Left colon (tissue), 2 donors: ENCODE measurements around the gene TMEM253. TPM values are rescaled to one million over a fixed set of nuclear protein-coding genes. Genes with fewer than 3 reads are reported as not detected.

Experiments used
- ATAC-seq: fragments of 200-7000 bp; cut with Tn5 transposase; one replicate; pipeline ENCODE4 v1.9.1; 2020; ENCODE audit warnings: mild to moderate bottlenecking, moderate library complexity
- DNase-seq, 2 donors: peaks; one replicate each; pipeline ENCODE4 v3.0.0-alpha.2; 2020
- intact Hi-C, 2 donors: fragments of 100-400 bp; cut with DNase I in 1 of 2; cut with micrococcal nuclease in 1 of 2; formaldehyde crosslinking; loops; one replicate each; pipeline versions ENCODE4 v1.11.2 to v1.14.0; 2022; cut with DNase I, micrococcal nuclease
- total RNA-seq, 2 donors: library from RNA; stranded (reverse); fragmentation: NEBNext Ultra II Directional; extraction: Animal tissue kit (Norgen Biotek cat#: 25700); gene quantifications; one replicate each; pipeline ENCODE4 v1.2.1, GENCODE V29; 2021
- donor health status: DM: no; HTN: no; CAD: no.
- donor health status: DM: yes; HTN: yes; CAD: no.

The TMEM253 gene
- total RNA-seq, 2 donors from 2014 or later = 37.5 to 46.8 TPM

DNA sequence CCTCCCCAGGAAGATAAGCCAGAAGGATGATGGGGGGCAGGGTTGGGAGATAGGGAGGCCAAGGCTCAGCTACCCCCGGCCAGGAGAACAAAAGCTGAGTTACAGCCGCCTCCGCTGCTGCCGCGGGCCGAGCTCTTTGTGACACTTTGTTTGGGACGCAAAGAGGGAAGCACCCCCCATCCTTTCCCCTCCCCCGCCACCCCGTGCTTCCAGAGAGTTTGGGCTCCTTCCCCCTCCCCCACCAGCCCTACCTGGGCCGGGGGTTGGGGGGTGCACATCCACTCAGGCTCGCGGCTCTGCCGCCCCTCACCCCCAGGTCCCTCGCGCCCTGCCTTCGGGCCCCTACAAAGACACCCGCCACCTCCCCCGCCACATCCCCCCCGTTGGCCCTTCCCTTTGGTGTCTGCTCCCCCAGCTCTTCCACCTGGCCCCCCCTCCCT lies 3.2 kb upstream of the TMEM253 start:
- DNase-seq (peak; percentile 46 to 69), ATAC-seq (peak; percentile 6)
- intact Hi-C loops = loop anchor here (5.0 to 10.0 kb wide), 2 partner anchors 75 to 83 kb away; no protein-coding TSS in a partner anchor

DNA sequence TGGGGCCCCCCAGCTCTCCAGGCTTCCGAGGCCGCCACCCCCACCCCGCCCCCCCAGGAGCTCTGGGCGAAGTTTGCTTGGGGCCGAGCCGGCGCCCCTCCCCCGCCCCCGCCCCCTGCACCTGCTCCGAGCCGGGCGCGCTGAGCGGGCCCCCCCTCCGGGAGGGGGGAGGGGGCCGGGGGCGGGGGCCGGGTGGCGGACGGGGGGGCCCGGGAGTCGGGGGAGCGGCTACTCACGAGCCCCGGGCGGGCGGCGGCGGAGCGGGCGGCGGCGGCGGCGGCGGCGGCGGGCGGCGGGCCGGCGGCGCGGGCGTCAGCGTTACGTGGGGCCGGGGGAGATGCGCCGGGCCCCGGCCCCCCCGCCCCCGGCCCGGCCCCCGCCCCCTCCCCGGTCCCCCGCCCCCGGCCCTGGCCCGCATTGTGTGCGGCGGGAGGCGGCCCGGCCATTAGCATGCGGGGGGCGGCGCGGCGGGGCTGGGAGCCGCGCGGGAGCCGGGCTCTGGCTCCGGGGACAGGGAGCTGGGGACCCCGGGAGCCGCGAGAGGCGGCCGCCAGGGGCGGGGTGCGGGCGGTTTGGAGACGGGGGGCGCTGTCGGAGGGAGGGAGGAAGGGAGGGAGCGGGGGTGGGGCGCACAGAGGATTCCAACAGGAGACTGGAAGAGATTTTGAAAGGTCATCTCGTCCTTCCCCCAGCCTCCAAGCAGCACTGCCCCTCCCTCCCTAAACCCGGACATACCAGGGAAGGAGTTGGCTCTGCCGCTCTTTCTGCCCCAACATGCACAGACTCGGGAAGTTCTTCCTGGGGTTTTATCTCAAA lies 2.6 kb upstream of the TMEM253 start, which contains the start of gene ZNF219:
ZNF219 (minus strand) TSS at position 580 of the 816 bp plus-strand sequence. CDS start 5,064 bp downstream, outside the sequence.
- intact Hi-C loops = loop anchor here (5.0 to 10.0 kb wide), 2 partner anchors 76 to 83 kb away; no protein-coding TSS in a partner anchor
- ATAC-seq = peak; percentile 42
- DNase-seq = peak; percentile 79 to 80

GRCh38 chr14:21098892-21099595 lies 1.8 kb upstream of the TMEM253 start:
- no peak for ATAC-seq
- intact Hi-C loops = loop anchor here (5.0 to 10.0 kb wide), 2 partner anchors 77 to 84 kb away; no protein-coding TSS in a partner anchor
- no peak for DNase-seq

GRCh38 chr14:21099596-21099985 lies 1.3 kb upstream of the TMEM253 start:
- DNase-seq (no peak), ATAC-seq (no peak)
- intact Hi-C loops = loop anchor here (5.0 to 10.0 kb wide), 2 partner anchors 77 to 85 kb away; no protein-coding TSS in a partner anchor

- intact Hi-C loops = no loop called here
- ATAC-seq (no peak), DNase-seq (no peak)
These were observed 1.0 kb downstream of the TMEM253 start for GRCh38 chr14:21101802-21102413.

DNA sequence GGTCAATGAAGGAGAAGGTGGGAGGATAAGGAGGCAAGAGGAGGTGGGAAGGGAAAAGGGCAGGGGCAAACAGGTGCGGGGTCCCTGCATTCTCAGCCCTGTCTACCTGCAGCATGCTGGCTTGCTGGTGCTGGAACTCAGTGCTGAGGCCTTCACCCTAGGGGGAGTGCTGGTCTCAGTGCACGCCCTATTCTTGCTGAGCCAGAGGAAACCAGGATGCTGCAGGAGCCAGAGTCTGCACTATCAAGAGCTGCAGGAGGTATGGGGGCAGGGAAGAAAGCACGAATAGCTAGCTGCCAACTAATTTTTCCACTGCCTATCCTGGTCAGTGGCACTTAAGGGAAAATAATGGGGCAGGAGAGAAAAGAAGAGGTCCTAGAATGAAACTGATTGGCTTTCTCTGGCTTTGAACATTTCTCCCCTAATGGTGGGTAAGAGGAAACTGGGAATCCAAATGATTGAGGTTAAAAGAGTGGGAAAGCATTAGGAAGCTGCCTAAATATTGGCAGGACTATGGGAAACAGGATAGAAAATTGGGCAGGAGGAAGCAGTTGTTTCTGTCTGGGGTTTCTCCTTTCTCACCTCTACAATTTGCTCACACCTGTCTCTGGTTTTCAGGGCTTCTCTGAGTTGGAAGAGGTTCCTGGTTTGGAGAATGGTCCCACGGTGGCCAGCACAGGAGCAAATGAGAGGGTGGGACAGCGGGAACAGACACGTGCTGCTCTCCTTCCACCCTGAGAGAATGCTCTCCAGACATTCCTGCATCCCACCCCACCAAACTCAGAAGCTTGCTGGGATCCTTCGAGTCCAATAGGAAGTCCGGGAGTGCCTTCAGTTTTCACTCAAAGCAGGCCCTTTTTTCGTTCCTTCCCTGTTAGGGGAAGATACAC lies 1.9 kb downstream of the TMEM253 start:
- ATAC-seq (peak; percentile 15), DNase-seq (peak; percentile 52 to 73)
- intact Hi-C loops = no loop called here

GRCh38 chr14:21103411-21103709 lies 2.5 kb downstream of the TMEM253 start:
- intact Hi-C loops = no loop called here
- no peak for DNase-seq
- ATAC-seq = no peak

DNA sequence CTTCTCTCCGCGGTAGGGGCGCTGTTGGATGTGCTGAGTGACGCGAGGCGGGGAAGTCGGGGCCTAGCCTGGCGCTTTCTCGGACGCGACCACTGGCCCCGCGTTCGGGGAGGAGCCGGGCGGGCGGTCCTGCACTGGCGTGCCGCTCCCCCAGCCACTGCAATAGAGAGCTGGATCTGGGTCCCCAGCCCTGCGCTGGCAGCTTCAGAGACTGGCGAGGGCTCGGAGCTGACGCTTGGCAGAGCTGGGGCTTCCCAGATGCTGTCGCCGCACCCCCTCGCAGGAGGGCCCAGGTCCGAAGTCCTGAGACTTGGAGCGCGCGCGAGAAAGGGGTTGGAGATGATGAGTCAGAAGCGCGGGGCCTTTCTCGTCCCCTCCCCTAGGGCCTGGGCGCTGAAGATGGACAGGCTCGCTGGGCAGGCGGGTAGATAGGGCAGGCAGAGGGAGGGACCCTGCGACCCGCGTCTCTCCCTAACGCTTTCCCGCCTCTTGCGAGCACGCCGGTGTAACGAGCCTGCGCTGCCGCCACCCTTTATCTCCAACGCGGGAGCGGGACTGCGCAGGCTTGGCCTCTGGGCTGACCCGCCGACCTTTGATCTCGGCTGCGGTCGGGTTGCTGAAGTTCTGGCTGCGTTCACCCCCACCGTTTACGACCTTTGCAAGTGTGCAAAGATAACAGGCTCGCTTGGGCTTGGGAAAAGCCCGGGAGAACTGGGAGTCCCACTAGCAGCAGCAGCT lies 3.0 kb downstream of the TMEM253 start:
- intact Hi-C loops = no loop called here

DNA sequence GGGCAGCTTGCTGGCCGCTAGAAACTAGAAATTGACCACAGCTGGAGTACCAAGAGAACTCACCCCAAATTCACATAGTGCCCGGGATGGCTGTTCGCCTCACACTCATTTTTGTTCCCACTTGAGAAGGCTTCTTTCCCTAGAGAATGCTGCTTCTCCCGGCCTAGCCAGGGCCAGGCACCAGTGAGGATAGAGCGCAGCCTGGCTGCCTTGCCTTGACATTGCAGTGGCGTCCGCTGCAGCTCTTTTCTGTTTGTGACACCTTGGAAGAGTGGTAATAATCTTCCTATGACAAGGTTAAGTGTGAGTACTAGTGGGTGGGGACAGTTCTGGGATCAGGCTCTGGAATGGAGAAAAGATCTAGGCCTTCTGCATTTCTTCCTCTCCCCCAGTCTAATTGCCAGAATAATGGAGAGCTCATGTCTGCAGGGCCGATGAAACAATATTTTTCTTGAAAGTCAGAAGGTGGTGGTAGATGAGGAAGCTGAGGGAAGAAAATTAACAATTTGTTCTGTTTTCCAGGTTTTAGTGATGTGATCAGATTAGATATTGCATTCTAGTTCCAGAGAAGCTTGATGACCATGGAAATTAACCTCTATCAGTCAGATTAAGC lies 3.7 kb downstream of the TMEM253 start:
- intact Hi-C loops = loop anchor here in 1 of 2 donors (5.0 kb wide), 2 partner anchors 37 to 92 kb away; no protein-coding TSS in a partner anchor
- DNase-seq (peak; percentile 84), ATAC-seq (peak; percentile 62)

More for the DNA sequence above, 3.0 kb downstream of the TMEM253 start:
- peak; percentile 97 for DNase-seq
- peak; percentile 75 for ATAC-seq

- intact Hi-C loops = loop anchor here in 1 of 2 donors (5.0 kb wide), 2 partner anchors 38 to 93 kb away; no protein-coding TSS in a partner anchor
These were observed 4.2 kb downstream of the TMEM253 start for GRCh38 chr14:21105095-21105494.

DNA sequence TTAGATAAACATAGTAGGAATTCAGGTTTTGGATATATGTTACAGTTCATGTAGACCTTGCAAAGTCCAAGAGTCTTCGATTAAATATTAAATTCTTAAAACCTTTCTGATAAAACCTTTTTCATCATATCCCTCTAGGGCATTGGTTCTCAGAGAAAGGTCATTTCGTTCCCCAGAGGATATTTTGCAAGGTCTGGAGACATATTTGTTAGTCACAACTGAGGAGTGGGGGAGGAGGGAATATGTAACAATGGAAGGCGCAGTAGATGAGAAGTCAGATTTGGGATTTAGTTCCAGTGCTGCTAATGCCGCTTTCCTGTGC lies 5.3 kb downstream of the TMEM253 start:
- intact Hi-C loops = loop anchor here in 1 of 2 donors (5.0 kb wide), 2 partner anchors 39 to 94 kb away; no protein-coding TSS in a partner anchor
- DNase-seq = no peak
- ATAC-seq = no peak

More at GRCh38 chr14:21105095-21105494, 4.2 kb downstream of the TMEM253 start:
- no peak for ATAC-seq
- no peak for DNase-seq

DNA sequence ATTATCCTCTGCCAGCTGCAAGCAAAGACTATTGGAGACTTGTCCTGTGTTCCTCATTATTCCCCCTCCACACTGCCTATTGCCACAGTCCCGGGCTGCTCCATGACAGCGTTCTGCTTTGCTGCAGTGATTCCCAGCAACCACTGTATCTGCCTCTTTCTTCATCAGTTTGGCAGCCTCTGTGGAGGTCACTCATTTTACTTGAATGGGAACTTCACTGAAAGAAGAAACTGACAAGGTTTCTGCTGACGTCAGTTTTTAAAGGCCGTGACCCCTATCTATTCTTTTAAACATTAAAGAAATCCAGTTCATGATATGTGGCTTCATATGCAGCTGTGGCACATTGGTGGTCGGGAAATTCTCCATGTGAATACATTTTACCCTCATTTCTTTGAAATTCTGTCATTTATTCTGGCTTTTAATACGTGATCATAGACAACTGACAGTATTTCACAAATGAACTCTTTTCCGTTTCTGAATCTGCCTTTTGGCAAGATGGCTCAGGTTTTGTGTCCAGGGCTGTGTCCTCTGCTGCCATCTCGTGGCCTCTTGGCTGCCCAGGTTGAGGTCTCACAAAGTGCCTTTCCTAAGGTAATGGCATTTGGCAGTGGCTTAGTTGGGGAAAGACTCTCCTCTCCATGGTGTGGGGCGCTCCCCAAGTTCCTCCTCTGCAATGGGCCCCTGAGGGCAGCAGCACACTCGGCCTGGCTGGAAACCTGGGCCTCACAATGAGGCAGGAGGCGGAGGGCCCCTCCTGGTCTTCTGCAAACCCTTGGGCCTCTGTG lies 5.8 kb downstream of the TMEM253 start:
- DNase-seq (peak; percentile 81 to 90), ATAC-seq (peak; percentile 12)
- intact Hi-C loops = loop anchor here in 1 of 2 donors (5.0 kb wide), 2 partner anchors 39 to 94 kb away; no protein-coding TSS in a partner anchor

DNA sequence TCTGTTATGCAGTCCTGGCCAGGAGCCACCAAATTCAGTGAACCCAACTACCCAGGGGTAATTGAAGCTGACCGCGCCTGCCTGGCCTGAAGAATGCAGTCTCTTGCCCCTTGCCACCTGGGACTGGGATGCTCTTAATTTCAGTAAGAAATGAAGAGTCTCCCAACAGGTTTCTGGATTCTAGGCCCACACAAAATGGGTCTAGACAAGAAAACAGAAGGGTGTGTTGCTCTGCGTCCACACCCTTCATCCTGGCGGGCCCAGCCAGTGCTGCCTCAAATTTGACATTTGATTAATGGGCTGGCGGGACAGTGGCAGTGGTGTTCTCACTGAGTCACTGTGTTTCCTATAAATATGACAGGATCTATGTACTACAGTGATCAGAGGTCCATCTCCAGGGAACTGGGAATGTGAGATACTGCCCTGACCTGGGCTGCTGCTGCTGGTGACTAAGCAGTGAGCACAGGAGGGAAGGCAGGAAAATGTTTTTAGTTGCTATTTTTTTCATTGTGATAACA lies 6.5 kb downstream of the TMEM253 start:
- ATAC-seq (no peak), DNase-seq (peak; percentile 31 to 53)
- intact Hi-C loops = loop anchor here in 1 of 2 donors (5.0 kb wide), 2 partner anchors 40 to 95 kb away; no protein-coding TSS in a partner anchor

DNA sequence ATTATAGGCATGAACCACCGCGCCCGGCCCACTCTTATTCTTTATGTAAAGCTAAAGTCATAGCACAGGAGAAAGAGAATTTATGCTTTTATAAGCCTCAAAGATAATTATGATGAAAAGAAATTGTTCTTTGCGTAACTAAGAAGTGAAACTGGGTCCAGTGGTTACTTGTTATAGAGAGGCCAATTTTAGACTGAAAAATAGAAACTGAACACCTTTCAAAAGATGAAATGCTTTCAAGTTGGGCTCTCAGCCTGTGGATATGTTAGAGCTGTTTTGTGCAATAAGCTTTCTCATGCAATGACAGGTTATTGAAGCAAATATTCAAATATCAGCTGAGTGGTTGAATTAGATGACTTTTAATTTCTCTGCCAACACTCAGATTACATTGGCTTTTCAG lies 7.9 kb downstream of the TMEM253 start:
- intact Hi-C loops = loop anchor here in 1 of 2 donors (5.0 kb wide), 2 partner anchors 41 to 96 kb away; no protein-coding TSS in a partner anchor
- ATAC-seq = no peak
- no peak for DNase-seq

DNA sequence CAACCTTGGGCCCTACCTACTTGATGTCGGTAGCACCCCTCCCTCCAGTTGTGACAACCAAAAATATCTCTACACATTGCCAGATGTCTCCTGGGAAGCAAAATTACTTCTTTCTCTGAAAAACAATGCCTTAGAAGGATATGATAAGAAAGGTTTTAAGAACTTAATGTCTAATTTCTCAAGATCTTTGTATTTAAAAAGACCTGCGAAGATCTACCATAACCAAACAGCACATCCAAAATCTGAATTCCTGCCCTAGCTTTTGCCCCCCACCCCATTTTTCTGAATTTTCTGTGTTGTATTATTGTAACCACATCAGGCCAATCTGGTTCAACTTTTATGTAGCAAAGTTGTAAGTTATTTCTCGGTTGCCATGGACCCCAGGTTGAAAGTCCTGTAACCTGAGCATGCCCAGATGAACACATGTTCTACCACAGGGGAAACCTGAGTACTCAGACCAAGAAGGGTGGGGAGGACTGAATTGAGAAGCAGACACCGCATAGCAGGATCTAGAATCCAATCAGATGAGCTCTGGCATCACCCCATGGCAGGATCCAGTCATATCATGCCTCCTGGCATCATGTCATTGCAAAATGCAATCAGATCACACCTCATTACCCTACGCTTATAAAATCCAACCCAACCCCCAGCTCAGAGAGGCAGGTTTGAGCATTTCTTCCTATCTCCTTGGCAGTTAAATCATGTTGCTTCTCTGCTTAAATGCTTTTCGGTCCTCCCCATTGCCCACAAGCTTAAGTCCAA lies 8.7 kb downstream of the TMEM253 start:
- intact Hi-C loops = loop anchor here in 1 of 2 donors (5.0 kb wide), 2 partner anchors 42 to 97 kb away; no protein-coding TSS in a partner anchor
- ATAC-seq = no peak
- DNase-seq = no peak
